HG03469 (cell line): ENCODE results near the gene TM4SF5.

Source experiments
- ATAC-seq: cut with Tn5 transposase; IDR thresholded peaks from one replicate; pipeline ENCODE4 v1.9.1; 2021; ENCODE audit warnings: mild to moderate bottlenecking, moderate library complexity, moderate number of reproducible peaks; ENCODE audit not compliant: unreplicated experiment

TM4SF5 gene, protein sequence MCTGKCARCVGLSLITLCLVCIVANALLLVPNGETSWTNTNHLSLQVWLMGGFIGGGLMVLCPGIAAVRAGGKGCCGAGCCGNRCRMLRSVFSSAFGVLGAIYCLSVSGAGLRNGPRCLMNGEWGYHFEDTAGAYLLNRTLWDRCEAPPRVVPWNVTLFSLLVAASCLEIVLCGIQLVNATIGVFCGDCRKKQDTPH

DNA sequence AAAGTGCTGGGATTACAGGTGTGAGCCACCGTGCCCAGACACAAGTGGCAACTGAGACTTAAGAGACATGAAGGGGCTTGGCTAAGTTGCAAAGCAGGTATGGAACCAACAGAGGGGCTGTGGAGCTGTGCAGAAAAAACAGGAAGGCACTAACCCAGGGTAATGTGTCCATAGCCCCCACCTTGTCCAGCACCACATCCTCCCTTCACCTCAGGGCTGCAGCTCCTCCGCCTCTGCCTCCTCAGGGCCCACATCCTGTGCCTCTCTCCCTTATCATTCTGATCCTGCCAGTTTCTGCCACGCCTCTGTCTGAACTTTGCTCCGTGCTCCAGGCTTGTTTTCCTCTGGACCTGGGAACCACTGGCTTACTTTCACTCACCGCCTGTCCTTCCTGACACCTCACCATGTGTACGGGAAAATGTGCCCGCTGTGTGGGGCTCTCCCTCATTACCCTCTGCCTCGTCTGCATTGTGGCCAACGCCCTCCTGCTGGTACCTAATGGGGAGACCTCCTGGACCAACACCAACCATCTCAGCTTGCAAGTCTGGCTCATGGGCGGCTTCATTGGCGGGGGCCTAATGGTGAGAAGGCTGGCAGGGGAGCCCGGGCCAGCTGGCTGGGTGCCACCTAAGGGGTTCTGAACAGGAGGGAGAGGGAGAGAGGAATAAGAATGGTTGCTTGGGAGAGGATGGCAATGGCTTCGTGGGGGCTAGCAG lies at the start of gene TM4SF5:
TSS of gene TM4SF5 (plus strand) at position 368 of the 716 bp plus-strand sequence. CDS start at position 405, 37 bp downstream.
- ATAC-seq = no peak

DNA sequence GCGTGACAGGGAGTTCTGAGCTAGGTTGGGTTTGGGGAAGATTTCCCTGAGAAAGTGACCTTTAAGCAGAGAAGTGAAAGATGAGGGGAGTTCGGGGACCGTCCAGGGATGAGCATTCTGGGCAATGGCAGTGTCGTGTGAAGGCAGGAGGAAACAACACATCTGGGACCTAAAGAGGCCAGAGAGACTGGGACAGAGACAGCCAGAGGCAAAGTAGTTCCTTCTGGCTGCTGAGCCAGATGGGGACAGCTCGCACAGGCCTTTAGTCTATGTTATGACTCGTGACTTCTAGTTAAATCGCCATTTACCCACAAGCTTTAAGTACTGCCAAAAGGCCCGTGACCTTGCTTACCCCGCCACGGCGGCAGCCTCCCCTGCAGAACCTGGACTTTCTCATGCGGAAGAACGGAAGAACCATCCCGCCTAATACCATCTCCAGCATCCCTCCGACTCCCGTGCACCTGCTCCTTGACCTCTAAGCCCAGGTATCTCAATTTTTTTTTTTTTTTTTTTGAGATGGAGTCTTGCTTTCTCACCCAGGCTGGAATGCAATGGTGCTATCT lies 48.9 kb upstream of the TM4SF5 start:
- ATAC-seq = no peak

DNA sequence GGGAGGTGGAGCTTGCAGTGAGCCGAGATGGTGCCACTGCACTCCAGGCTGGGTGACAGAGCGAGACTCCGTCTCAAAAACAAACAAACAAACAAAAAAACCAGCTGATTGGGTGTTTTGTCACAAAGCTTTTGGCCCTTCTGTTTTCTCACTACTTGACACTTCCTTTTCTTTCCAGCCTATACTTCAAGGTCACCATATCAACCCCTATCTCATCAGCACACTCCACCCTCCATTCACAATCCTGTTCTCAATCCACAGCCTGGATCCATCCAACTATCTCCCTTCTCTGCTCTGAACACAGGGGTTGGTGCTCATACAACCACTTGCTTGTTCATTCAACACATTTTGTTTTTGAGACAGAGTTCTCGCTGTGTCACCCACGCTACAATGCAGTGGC lies 47.0 kb upstream of the TM4SF5 start:
- ATAC-seq = no peak

DNA sequence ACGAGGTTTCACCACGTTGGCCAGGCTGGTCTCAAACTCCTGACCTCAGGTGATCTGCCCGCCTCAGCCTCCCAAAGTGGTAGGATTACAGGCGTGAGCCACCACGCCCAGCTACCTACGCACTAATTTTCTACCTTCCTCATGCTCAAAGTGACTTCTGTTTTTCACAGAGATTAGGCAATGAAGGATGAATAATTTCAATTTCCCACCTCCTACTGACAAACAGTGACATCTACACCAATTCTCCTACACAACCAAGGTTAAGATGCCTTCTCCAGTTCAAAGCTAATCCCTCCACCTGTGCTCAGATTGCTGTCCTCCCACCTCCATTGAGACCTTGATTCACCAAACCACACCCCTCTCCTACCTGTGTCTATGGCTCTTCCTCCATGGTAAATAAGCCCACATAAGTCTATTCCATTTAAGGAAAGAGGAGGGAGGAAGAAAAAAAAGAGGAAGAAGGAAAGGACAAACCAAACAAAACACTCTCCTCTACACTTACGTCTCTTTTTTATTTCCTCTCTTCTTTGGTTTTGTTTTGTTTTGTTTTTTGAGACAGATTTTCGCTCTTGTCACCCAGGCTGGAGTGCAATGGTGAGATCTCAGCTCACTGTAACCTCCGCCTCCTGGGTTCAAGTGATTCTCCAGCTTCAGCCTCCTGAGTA lies 45.9 kb upstream of the TM4SF5 start:
- ATAC-seq = no peak

DNA sequence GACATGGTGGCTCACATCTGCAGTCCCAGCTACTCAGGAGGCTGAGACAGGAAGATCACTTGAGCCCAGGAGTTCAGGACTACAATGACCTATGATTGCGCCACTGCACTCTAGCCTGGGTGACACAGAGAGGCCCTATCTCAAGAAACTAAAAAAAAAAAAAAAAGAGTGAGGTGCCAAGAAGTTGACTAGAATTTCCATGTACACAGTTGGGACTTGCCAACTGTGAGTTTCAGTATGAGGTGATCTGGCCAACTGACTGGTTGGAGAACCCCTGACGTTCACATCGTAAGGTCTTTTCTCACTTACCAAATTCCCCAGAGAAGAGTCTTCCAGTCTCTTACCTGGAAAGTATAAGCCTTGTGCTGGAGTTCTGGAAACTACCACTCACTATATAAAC lies 43.6 kb upstream of the TM4SF5 start:
- ATAC-seq = no peak

DNA sequence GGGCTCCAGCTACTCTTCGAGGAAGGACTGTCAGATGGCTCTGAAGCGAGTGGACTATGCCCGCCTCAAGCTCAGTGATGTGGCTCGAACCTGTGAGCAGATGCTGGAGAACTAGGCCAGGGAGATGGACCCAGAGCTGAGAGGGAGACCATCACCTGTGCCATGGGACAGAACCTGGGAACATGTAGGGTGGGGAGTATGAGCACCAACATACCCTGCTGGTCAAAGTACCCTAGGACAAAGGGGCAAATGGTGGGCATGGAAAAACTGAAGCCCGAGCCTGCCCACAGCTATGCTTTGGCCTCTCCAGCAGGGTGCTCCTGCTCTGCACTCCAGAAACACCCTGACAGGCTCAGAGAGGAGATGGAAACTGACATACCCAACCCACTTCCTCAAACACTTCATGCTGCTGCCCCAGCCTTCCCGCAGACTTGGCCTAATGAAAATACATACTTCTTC lies 38.6 kb upstream of the TM4SF5 start:
- ATAC-seq = no peak

DNA sequence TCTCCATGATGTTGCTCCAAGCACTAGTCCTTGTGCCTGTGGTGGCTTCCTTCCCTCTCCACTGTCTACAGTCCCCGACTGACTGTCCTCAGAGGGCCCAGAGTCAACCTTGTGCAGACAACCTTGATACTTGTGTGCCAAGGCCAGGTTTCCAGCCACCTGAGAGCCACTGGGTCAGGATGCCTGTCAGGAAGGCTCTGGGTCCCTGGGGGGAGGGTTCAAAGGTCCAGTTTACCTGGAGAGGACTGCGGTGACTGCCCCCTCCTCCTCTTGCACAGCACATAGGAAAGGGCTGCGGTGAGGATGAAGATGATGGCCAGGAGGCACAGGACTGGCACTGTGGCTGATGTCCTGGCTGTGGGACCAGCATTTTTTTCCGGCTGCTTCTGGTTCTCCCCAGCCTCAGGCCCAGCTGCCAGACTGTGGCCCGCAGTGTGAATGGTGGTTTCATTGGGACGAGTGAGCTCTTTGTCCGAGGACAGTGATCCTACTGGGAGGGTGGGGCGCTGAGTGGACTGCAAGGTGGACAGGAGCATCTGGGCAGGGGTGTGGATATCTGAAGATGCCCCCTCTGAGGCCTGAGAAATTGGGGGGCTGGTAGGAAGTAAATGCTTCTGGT lies 36.7 kb upstream of the TM4SF5 start:
- ATAC-seq = no peak

DNA sequence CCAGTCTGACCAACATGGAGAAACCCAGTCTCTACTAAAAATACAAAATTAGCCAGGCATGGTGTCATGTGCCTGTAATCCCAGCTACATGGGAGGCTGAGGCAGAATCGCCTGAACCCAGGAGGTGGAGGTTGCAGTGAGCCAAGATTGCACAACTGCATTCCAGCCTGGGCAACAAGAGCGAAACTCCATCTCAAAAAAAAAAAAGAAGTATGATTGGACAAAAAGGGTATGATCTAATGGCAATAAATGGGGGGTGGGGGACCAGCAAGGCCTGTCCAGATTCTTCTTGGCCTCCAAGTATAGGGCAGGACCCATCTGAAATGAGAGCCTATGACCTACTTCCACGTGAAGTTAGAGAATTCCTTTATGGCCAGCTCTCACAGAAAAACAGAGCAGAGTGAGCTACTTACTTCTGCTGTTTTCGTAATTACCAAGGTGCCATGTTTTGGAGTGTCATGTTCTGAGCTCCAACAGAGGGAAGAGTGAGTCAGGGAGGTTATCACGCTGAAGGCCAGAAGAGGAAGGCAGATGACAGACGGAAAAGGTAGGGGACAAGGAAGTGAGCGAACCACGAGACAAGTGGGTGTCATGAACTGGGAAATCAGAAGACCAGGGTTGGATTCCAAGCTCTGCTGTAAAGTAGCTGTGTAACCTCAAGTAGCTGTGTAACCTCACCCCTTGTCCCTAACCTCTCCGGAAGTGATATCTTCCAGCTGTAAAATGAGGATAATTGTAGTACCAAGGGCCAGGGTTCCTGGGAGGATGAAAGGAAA lies 35.6 kb upstream of the TM4SF5 start:
- ATAC-seq = no peak

DNA sequence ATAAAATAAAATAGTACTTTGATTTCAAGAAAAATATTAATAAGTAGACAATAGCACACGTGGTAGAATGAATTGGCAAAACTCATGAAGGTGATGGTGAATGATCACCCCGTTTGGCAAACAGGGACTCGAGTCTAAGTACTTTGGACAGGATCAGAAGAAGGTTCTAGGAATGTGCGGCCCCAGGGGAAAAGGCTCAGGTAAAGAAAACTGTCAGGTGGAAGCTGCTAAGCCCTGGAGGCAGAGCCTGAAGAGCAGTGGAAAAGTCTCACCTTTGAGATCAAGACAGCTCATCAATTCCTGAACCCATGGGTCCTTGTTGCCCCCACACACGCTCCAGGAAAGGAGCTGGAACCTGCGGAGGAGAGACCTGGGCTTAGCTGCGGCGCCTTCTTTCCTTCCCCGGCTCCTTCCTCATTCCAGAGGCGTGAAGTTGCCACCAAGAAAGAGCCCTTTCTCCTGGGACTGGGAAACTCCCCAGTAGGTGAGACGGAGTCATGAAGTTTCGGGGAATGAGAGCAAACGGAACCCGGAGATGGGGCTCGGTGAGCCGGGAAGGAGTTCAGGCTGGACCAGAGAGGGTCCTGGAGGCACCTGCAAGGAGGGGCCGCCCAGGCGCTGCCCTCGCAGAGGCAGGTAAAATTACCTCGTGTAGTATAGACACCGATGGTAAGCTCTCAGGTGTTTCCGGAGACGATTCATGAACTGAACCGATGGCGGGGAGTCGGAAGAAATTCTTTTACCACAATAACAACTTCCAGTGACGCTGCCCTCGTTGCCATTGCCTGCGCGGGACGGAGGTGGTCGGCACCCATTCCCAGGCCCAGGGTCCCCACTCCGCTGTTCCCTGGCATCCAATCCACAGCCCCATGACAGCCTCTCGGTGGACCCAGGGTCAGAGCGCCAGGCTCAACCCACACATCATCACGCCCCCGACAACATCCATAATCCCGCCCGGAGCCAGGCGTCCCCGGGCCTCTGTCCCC lies 33.3 kb upstream of the TM4SF5 start:
- no peak for ATAC-seq

DNA sequence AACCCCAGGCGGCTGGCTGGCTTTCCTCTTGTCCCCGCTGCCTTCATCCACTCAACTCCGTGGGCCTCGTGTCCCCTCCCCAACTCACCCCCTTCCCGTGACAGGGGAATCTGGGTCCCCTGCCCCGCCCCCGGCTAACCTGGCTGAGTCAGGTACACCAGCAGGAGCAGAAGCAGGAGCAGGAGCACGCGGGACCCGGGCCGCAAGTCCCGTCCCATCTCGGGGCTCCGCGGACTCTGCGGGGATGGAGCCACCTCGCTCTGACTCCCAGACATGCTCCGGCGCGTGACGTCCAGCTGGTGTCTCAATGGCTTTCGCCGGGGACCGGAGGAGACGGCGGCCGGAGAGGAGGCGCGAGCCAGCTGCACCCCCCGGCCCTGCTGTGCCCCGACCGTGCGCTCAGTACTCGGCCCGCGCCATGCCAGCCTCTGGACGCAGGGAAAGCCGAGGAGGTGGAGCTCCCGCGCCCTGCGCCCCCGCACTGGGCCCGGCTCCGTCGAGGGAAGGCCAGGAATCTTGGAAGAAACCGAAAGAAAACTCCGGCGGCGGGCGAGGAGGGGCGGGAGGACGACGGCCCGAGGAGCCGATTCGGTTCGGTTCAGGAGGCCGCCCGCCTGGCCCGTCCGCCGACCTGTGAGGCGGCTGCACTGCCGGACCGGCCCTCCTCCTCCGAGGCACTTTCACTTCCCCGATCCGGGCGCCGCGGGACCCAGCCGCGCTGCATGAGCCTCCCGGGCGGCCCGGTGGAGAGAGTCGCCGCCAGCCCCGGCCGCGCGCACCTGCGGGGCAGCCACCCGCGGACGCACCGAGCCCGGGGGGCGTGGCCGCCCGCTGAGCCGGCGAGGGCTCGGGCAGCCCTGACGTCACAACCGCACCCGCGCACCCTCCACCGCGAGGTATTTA lies 32.3 kb upstream of the TM4SF5 start, which contains the start of the genes CXCL16 and ZMYND15:
TSS of gene CXCL16 (minus strand) at position 807 of the 903 bp plus-strand sequence. CDS start at position 218, 589 bp downstream.
TSS of gene ZMYND15 (plus strand) at position 712 of the 903 bp plus-strand sequence. CDS start 716 bp downstream, outside the sequence.
- ATAC-seq = no peak

DNA sequence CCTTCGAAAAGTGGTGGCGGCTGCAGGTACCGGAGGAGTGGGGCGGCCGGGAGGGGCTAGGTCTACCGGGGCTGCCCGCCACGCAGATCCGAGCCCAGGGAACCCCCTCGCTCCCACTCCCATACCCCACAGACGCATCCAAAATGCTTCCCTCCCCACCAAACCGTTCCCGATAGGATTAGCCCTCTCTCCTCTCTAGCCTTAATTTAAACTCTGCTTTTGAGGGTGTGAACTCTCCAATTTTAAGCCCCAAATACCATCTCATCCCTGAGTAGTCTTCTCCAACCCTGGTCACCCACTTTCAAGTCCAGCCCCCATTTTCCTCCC lies 31.7 kb upstream of the TM4SF5 start:
- no peak for ATAC-seq

DNA sequence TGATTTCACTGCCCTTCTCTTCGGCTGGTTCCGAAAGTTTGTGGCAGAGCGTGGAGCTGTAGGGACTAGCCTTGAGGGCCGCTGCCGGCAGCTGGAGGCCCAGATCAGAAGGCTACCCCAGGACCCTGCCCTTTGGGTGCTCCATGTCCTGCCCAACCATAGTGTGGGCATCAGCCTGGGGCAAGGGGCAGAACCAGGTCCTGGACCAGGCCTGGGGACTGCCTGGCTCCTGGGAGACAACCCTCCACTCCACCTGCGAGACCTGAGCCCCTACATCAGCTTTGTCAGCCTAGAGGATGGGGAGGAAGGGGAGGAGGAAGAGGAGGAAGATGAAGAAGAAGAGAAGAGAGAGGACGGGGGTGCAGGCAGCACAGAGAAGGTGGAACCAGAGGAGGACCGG lies 31.1 kb upstream of the TM4SF5 start:
- no peak for ATAC-seq

DNA sequence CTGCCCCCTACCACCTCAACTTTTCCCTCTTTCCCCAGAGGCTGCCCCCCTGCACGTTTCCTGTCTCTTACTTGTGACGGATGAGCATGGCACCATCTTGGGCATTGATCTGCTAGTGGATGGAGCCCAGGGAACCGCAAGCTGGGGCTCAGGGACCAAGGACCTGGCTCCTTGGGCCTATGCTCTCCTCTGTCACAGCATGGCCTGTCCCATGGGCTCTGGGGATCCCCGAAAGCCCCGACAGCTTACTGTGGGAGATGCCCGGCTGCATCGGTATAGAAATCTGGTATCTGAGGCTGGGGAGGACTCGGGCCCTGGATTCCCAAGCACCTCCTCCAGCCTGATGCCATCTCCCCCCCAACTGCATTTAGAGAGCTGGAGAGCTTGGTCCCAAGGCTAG lies 30.1 kb upstream of the TM4SF5 start:
- no peak for ATAC-seq

DNA sequence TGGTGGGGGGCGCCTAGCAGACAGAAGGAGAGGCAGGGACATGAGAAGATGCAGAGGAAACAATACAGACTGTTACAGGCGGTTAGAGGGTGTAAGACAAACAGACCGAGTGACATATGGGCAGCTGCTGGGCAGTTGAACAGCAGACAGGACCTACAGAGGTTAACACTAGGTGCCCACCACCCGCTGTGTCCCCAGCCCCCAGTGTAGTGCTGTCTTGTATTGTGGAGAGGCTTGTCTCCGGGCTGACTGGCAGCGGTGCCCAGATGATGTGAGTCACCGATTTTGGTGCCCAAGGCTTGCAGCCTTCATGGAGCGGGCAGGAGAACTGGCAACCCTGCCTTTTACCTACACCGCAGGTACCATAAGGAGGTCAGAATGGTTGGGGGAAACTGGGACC lies 29.6 kb upstream of the TM4SF5 start:
- no peak for ATAC-seq

DNA sequence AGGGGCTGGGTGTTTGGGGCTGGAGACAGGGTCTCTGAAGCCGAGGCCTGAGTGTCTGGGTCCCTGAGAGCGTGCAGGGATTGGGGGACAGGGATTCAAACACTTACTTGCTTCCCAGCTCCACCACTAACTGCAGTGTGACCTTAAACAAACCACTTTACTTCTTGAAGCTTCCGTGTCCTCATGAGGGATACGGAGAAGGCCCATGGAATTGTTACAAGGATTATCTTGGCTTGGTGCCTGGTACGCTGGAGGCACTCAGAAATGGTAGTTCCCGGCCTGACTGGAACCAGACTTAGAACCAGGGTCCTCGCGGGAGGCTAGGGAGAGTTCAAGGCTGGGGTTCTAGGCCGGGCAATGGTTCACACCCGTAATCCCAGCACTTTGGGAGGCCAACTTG lies 29.1 kb upstream of the TM4SF5 start:
- ATAC-seq = no peak

DNA sequence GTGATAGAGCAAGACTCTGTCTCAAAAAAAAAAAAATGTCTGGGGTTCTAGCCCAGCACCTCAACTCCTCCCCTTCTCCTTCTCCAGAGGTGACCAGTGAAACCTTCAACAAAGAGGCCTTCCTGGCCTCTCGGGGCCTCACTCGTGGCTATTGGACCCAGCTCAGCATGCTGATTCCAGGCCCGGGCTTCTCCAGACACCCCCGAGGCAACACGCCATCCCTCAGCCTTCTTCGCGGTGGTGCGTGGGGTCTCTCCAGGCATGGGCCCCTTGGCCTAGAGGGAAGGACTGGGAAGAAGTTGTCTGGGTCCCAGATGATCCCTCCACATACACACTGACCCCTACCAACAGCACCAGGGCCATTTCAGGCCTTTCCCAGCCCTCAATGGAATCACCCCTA lies 28.5 kb upstream of the TM4SF5 start:
- ATAC-seq = no peak

DNA sequence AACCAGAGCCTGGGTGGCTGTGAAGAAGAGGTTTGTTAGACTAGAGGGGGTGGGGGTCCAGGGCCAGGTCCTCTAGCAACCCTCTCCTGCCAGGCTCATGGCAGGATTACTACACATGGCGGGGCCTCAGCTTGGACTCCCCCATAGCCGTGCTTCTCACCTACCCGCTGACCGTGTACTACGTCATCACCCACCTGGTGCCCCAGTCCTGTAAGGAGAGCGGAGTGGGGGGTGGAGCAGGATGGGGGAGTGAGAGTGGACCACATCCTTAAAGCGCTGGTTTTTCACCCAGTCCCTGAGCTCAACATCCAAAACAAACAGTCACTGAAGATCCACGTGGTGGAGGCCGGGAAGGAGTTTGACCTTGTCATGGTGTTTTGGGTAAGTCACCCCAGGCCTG lies 27.8 kb upstream of the TM4SF5 start:
- no peak for ATAC-seq
